ENCODE measurements around the gene ENPP7.

ENPP7 gene

GRCh38 chr17:79730769-79731483 lies at the start of gene ENPP7:
TSS of gene ENPP7 (plus strand) at chr17:79730943. CDS start at chr17:79731140, 197 bp downstream.
- TF ChIP-seq CTCF (IDR thresholded peaks at IDR 0.05; ENCODE audit: low read depth, low read length), result no peak
- no peak for DNase-seq (ENCODE audit: extremely low read depth, low read depth)

GRCh38 chr17:79681101-79681621 lies 49.6 kb upstream of the ENPP7 start:
- no peak for TF ChIP-seq CTCF (IDR thresholded peaks at IDR 0.05; ENCODE audit: low read depth, low read length)
- DNase-seq (ENCODE audit: extremely low read depth, low read depth), result no peak

- no peak for TF ChIP-seq CTCF (IDR thresholded peaks at IDR 0.05; ENCODE audit: low read depth, low read length)
- DNase-seq (ENCODE audit: extremely low read depth, low read depth), result no peak
Measured at GRCh38 chr17:79681628-79682261, 49.0 kb upstream of the ENPP7 start.

- DNase-seq (ENCODE audit: extremely low read depth, low read depth), result no peak
- TF ChIP-seq CTCF (IDR thresholded peaks at IDR 0.05; ENCODE audit: low read depth, low read length), result no peak
Measured at GRCh38 chr17:79683365-79683764, 47.4 kb upstream of the ENPP7 start.

- TF ChIP-seq CTCF (IDR thresholded peaks at IDR 0.05; ENCODE audit: low read depth, low read length), result no peak
- no peak for DNase-seq (ENCODE audit: extremely low read depth, low read depth)
Measured at GRCh38 chr17:79684132-79684985, 46.4 kb upstream of the ENPP7 start.

GRCh38 chr17:79685121-79685520 lies 45.6 kb upstream of the ENPP7 start:
- TF ChIP-seq CTCF (IDR thresholded peaks at IDR 0.05; ENCODE audit: low read depth, low read length), result no peak
- no peak for DNase-seq (ENCODE audit: extremely low read depth, low read depth)

All from AG09319 (cell line).